Measurements from ENCODE around the gene GTPBP3.

The GTPBP3 gene

GRCh38 chr19:17309965-17310461 is 27.3 kb upstream of the GTPBP3 start:
- no peak for DNase-seq

- DNase-seq = peak; percentile 50
Measured at GRCh38 chr19:17311455-17312188, 25.7 kb upstream of the GTPBP3 start.

- no peak for DNase-seq
Measured at GRCh38 chr19:17312189-17313113, 24.9 kb upstream of the GTPBP3 start.

GRCh38 chr19:17314007-17314593 is 23.3 kb upstream of the GTPBP3 start:
- DNase-seq = no peak

- DNase-seq = no peak
Measured at GRCh38 chr19:17318966-17319365, 18.4 kb upstream of the GTPBP3 start.

GRCh38 chr19:17319473-17320238 is 17.7 kb upstream of the GTPBP3 start:
- DNase-seq = no peak

- no peak for DNase-seq
Measured at GRCh38 chr19:17320435-17320834, 16.9 kb upstream of the GTPBP3 start.

GRCh38 chr19:17321655-17322489 is 15.5 kb upstream of the GTPBP3 start:
- DNase-seq = no peak

GRCh38 chr19:17322854-17323253 is 14.5 kb upstream of the GTPBP3 start:
- DNase-seq = no peak

- no peak for DNase-seq
Measured at GRCh38 chr19:17323300-17323963, 13.9 kb upstream of the GTPBP3 start.

- DNase-seq = no peak
Measured at GRCh38 chr19:17323964-17324332, 13.4 kb upstream of the GTPBP3 start.

GRCh38 chr19:17324357-17325114 is 12.8 kb upstream of the GTPBP3 start:
- no peak for DNase-seq

- no peak for DNase-seq
Measured at GRCh38 chr19:17325133-17325532, 12.2 kb upstream of the GTPBP3 start.

GRCh38 chr19:17325881-17326594 is 11.3 kb upstream of the GTPBP3 start:
- DNase-seq = no peak

- DNase-seq = no peak
Measured at GRCh38 chr19:17326595-17326966, 10.8 kb upstream of the GTPBP3 start.

GRCh38 chr19:17327068-17327653 is 10.2 kb upstream of the GTPBP3 start:
- no peak for DNase-seq

GRCh38 chr19:17327654-17328516 is 9.5 kb upstream of the GTPBP3 start:
- no peak for DNase-seq
